Germinal center (tissue), 1 donor: ENCODE results near the gene SDF2.
"Not testable (repeated sequence)": the region's sequence is repeated elsewhere in the genome, so short reads cannot be mapped to it uniquely, and the experiment has no call there.

ENCODE experiments used
- DNase-seq: peaks from one replicate; pipeline ENCODE4 v3.0.0; 2012; ENCODE audit warnings: mixed read lengths, low spot score

Gene SDF2

DNA sequence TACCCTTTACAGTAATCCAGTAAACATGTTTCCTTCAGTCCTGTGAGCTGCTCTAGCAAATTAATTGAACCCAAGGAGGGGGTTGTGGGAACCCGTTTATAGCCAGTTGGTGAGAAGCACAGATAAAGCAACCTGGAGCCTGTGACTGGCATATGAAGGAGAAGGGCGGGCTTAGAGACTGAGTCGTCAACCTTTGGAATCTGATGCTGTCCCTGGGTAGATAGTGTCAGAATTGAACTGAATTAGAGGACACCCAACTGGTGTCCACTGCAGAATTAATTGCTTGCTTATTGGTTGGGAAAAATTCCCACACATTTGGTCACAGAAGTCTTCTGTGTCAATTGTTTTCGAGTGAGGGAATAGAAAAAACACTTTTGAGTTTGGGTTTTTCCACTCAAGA lies 34.9 kb downstream of the SDF2 start:
- DNase-seq: no peak

DNA sequence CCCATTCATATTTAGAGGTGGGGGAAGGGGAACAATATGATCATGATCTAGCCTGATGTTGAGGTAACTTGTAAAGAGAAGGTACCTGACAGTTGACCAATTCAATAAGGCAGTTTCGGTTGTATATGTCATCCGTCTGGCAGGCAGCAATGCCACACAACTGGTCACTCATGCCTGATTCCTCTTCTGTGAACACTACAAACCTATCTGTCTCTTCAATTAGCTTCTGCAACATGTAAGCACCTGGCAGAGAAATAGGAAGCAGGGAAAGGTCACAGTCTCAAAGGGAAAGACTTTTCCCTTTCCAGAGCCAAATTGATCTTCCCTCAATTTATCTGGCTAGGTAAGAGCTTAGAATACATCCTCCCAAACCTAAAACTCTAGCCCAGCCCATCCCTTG lies 37.6 kb downstream of the SDF2 start:
- DNase-seq: no peak

- DNase-seq: no peak
Observed at GRCh38 chr17:28623696-28624095, 38.0 kb downstream of the SDF2 start.

DNA sequence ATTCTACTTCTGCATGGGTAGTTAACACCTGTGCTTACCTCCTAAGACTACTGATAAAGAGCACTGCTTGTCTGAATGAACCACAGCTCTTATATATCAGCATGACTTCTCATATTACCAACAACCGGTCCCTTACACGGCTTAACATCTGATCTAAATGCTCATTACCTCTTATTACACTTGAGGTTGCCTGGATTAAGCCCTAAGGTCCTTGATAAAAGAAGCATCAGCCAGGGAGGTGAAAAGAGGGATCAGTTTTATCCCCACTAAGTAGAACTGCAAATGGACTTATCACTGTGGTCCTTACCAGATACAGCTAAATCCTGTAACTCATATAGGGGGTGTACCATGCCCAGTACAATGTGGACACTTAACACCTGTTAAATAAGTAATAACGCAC lies 39.5 kb downstream of the SDF2 start:
- DNase-seq: no peak

- DNase-seq: no peak
Observed at GRCh38 chr17:28620010-28620409, 41.7 kb downstream of the SDF2 start.

DNA sequence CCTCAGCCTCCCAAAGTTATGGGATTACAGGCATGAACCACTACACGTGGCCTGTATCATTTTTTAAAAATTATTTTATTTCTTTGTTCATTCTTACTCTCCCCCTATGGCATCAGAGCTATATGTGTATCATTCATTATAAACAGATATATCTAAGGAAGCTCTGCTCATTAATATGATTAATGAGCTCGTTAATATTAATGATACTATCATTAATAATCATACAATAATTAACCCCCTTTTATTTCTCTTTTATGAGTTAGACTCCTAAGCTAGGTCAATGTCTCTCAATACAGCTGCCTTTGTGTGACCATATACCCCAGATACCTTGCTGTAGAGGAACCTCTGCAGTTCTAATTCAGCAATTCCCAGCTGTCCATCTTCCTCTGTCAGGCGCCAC lies 43.2 kb downstream of the SDF2 start:
- DNase-seq: no peak

- no peak for DNase-seq
Observed at GRCh38 chr17:28616281-28616680, 45.4 kb downstream of the SDF2 start.

DNA sequence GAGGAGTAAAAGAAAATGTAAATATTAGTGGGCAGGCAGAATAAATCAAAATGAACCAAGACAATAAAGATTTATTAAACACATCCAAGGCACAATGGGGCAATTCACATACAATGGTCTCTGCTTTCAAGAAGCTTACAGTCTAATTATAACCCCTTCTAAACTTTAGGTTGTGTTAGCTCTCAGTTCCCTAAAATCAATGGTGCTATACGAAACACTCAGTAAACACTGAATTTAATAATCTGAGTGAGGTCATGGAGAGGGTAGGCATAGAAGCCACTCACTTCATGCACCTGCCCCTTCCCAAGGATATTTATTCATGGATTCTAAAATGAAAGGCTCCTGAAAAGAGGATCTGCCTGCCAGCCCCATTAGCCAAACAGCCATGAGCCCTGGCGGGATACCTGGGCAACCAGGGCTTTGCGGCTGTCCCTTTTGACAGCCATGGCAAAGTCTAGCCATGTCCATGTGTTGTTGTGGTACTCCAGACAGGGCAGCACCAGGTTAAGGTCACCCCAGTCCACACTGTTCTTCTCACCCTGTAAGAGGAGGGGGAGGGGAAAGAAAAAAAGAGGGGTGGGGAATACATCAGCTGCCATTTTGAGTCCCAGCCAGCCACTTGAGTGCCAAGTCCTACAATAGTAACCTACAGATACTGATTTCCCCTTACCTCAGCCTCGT lies 46.3 kb downstream of the SDF2 start:
- DNase-seq: peak; percentile 12

DNA sequence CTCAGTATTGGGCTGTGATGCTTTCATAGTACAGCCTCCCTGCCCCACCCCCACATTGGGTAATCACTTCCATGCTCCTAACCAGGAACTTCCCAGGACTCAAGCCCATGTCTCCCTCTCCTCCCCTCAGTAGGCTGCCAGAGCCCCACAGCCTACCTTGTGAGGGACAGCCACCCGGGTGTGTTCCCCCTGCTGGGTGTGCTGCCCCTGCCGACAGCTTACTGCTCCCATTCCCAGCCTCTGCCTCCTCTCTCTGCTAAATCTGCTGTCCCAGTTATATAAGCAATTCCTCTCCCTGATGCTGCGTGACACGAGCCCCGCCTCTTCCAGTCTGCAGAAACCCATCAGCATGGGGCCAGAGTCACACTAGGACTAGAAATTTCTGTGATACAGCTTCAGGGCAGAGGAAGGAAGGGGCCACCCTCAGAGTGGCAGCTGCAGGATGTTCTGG lies 47.8 kb downstream of the SDF2 start, which contains the start of gene RSKR:
Gene RSKR, minus strand, starts transcription at position 255 of the 451 bp plus-strand sequence. Its CDS starts 24 bp downstream, at position 231.
- no peak for DNase-seq

DNA sequence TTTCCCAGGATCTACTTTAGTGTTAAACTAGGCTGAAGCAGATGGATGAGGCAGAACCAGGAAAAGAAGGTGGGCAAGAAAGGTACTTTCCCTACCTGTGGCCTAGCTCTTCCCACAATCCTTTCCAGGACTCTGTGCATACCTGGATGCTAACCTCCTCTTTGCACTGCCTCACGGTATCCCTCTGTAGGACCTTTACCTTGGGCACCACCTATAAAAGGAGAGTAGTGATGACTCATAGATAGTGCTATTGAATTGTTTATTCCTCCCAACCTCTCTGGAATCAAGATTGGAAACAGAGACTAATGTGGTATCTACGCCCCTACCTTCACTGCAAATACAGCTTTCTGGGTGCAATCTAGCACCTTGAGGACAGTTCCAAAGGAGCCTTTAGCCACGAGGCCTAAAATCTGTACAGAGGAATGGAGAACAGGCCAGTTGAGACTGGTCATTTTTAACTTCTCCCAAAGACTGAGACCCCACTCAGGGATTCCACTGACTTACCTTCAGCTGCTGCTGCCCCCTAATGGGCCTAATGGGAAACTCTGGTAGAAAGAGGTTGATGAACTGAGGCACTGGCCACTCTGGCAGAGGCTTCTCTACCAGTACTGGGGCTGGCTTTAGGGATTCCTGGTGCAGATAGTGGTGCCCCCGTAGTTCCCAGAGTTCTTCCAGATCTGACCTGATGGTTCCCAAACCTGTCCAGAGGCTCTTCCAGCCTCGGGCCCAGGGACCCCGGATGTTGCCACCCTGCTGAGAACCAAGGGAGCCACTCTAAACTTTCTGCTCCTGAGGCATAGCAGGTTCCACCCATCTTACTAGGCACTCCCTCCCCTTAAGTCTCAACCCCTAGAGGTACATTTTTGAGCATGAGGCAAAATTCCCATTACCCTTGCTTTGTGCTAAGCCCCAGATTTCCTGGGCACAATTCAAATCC lies 48.5 kb downstream of the SDF2 start:
- DNase-seq: peak; percentile 31

DNA sequence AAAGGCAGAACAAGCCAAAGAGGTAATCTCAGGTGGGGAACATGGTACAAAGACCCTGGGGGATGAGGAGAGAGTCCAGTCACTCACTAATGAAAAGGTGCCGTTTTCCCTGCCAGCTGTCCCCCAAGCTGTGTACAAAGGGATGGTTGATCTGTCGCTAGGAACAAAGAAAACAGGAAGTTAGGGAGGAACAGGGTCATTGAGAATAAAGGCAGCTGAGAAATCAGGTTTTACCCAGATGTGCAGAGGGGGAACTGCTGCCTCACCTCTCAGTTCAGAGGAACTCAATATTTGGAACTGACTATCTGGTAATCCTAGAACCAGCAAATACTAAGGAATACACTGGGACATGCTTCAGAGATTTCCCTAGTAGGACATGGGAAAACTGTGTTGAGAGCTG lies 49.2 kb downstream of the SDF2 start:
- DNase-seq: peak; percentile 18

- no peak for DNase-seq
Observed at GRCh38 chr17:28610376-28610775, 51.3 kb downstream of the SDF2 start.

DNA sequence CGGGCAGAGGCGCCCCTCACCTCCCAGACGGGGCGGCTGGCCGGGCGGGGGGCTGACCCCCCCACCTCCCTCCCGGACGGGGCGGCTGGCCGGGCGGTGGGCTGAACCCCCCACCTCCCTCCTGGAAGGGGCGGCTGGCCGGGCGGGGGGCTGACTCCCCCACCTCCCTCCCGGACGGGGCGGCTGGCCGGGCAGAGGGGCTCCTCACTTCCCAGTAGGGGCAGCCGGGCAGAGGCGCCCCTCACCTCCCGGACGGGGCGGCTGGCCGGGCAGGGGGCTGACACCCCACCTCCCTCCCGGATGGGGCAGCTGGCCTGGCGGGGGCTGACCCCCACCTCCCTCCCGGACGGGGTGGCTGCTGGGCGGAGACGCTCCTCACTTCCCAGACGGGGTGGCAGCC lies 57.7 kb downstream of the SDF2 start:
- not testable (repeated sequence) for DNase-seq

DNA sequence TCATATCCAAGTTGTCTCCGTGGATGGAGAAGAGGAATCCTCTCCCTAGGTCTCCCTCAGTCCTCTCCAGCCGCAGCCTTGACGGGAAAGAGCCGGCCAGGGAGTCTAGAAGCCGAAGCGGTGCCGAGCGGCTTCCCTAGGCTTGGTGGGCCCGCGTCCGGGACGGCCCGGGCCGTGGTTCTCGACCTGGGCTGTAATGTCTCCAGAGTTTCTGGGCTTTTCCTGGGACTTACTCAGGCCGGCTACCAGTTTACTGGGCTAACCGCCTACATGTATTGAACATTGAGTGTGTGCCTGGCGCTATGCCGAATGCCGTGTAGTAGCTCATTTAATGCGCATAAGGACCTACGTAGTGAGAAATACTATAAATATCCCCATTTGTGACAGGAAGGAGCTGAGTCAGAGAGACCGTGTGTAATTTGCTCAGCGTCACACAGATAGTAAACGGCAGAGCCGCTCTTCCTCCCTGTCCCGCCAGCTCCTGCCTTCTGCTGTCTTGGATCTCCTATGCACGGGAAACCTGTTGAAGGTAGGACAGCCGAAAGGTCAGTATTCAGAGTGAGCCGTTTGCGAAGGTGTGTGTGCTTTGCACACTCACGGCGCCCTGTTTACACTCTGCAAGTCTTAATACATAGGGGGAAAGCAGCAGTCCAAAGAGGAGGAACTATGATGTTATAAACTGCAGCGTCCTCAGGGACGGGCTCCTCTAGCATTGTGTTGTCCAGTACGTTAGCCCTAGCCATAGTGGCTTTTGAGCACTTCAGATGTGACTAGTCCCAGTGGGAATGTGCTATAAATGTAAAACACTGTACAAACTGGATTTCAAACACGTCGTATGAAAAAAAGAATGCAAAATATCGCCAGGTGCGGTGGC lies 62.2 kb downstream of the SDF2 start:
- peak; percentile 65 for DNase-seq

DNA sequence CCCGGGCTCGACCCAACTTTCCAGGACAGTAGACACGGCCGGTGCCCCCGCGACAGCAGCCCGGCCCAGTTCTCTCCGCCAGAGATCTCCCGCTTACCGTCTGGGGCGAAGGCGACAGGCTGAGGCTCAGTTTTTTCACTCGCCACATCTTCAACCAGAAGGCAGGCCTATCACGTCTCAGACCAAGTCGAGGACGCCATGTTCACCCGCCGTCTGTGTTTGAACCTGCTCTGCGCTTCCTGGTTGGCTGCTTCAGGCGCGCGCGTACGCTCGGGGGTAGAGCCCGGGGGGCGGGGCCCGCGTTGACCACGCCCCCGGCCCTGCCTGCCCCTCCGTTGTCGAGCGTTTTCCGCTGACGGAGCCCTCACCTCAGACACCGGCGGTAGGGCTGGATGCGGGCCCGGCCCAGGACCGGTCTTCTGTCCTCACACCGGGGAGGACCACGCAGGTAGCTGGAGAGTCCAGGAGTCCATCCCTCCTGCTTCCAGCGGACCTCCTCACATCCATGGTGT lies 62.9 kb downstream of the SDF2 start, which contains the start of gene SPAG5:
Gene SPAG5, minus strand, starts transcription at position 227 of the 512 bp plus-strand sequence. Its CDS starts 79 bp downstream, at position 148.
- DNase-seq: peak; percentile 99

DNA sequence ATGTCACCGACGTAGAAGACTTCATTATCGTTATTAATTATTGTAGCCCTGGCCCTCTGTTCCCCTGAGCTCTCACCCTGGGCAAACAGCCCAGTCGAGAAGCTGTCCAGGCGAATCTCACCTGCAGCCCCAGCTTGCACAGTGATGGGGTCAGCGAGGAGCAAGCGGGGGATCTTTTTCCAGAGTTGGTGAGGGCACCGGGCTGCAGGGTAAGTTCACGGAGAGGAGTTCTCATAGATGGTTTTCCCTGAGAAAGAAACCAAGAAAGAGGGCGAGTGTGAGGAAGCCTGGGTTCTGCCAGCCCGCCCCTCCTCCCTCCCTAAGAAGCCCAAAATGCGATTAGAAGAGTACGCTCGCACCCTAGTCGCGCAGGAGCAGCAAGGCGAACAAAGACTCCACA lies 63.3 kb downstream of the SDF2 start:
- DNase-seq: no peak
